Neuronal stem cell (in vitro differentiated cells): ENCODE measurements around the gene GCHFR.

Experiments
- DNase-seq: peaks from one replicate; pipeline ENCODE4 v3.0.0-alpha.2; 2013; ENCODE audit warnings: low spot score
- H2AFZ ChIP-seq: one replicate; pipeline ENCODE4 v1.6.1; 2013; ENCODE audit warnings: mild to moderate bottlenecking, low read length, inconsistent platforms
- H2AK5ac ChIP-seq: 2 replicates; pipeline ENCODE4 v1.6.1; 2013; ENCODE audit warnings: low read depth, mild to moderate bottlenecking, inconsistent platforms, low read length, moderate library complexity, mixed read lengths
- H2BK120ac ChIP-seq: 2 replicates; pipeline ENCODE4 v1.6.1; 2013; ENCODE audit warnings: low read depth, mild to moderate bottlenecking, inconsistent platforms, low read length, moderate library complexity, mixed read lengths
- H2BK12ac ChIP-seq: one replicate; pipeline ENCODE4 v1.6.1; 2013; ENCODE audit warnings: low read length, inconsistent platforms
- H2BK15ac ChIP-seq: 2 replicates; pipeline ENCODE4 v1.6.1; 2013; ENCODE audit warnings: mild to moderate bottlenecking, low read length, inconsistent platforms, mixed read lengths
- H2BK5ac ChIP-seq: one replicate; pipeline ENCODE4 v1.6.1; 2013; ENCODE audit warnings: inconsistent platforms, mild to moderate bottlenecking, low read length, moderate library complexity
- H3K14ac ChIP-seq: one replicate; pipeline ENCODE4 v1.6.1; 2013; ENCODE audit warnings: low read length, inconsistent platforms
- H3K18ac ChIP-seq: 2 replicates; pipeline ENCODE4 v1.6.1; 2013; ENCODE audit warnings: low read length, inconsistent platforms
- H3K23ac ChIP-seq: 2 replicates; pipeline ENCODE4 v1.6.1; 2013; ENCODE audit warnings: low read depth, mild to moderate bottlenecking, mixed read lengths, low read length, inconsistent platforms; ENCODE audit not compliant: poor library complexity
- H3K27ac ChIP-seq: replicated peaks from 3 replicates; pipeline ENCODE4 v1.5.1; 2013; ENCODE audit warnings: low read length, inconsistent platforms
- H3K27me3 ChIP-seq, 3 experiments: 2 replicates each; pipeline ENCODE4 v1.6.1; 2013; ENCODE audit warnings: low read length in 3 of 3, mild to moderate bottlenecking in 2 of 3, inconsistent platforms in 1 of 3, low read depth in 1 of 3, mixed read lengths in 1 of 3, moderate library complexity in 1 of 3; ENCODE audit not compliant: control insufficient read depth in 3 of 3, insufficient read depth in 3 of 3
- H3K36me3 ChIP-seq, 2 donors: replicated peaks in 1 of 2; 2 replicates each; pipeline ENCODE4 v1.6.1; 2013; ENCODE audit warnings: low read length in 2 of 2; ENCODE audit not compliant: control insufficient read depth in 2 of 2, insufficient read depth in 2 of 2
- H3K4ac ChIP-seq: 2 replicates; pipeline ENCODE4 v1.6.1; 2013; ENCODE audit warnings: inconsistent platforms, mild to moderate bottlenecking, low read length, moderate library complexity
- H3K4me1 ChIP-seq, 2 donors: 1 replicate in 1 of 2; 2 replicates in 1 of 2; pipeline ENCODE4 v1.6.1; 2013; ENCODE audit warnings: low read length in 2 of 2, low read depth in 1 of 2; ENCODE audit not compliant: control insufficient read depth in 2 of 2, insufficient read depth in 1 of 2
- H3K4me2 ChIP-seq: one replicate; pipeline ENCODE4 v1.6.1; 2013; ENCODE audit warnings: mild to moderate bottlenecking, low read length, inconsistent platforms; ENCODE audit not compliant: insufficient read depth, poor library complexity, severe bottlenecking
- H3K4me3 ChIP-seq, 2 donors: 2 replicates each; pipeline ENCODE4 v1.5.1; 2013; ENCODE audit warnings: low read length in 2 of 2, mild to moderate bottlenecking in 2 of 2, inconsistent platforms in 1 of 2, moderate library complexity in 1 of 2
- H3K79me1 ChIP-seq: one replicate; pipeline ENCODE4 v1.6.1; 2013; ENCODE audit warnings: low read depth, mild to moderate bottlenecking, inconsistent platforms, low read length, moderate library complexity
- H3K9ac ChIP-seq: one replicate; pipeline ENCODE4 v1.6.1; 2013; ENCODE audit warnings: mild to moderate bottlenecking, low read depth, low read length, inconsistent platforms; ENCODE audit not compliant: poor library complexity
- H3K9me3 ChIP-seq, 2 donors: replicated peaks in 1 of 2; 2 replicates each; pipeline versions ENCODE3 to v1.6.1; 2013; ENCODE audit warnings: low read length in 2 of 2, mild to moderate bottlenecking in 2 of 2, inconsistent platforms in 1 of 2, low read depth in 1 of 2, mixed read lengths in 1 of 2, moderate library complexity in 1 of 2; ENCODE audit not compliant: control insufficient read depth in 2 of 2, insufficient read depth in 1 of 2
- H4K8ac ChIP-seq: one replicate; pipeline ENCODE4 v1.6.1; 2013; ENCODE audit warnings: low read depth, mild to moderate bottlenecking, inconsistent platforms, low read length, moderate library complexity
- H4K91ac ChIP-seq: one replicate; pipeline ENCODE4 v1.6.1; 2013; ENCODE audit warnings: low read length, low read depth, mild to moderate bottlenecking, inconsistent platforms; ENCODE audit not compliant: poor library complexity
- WGBS, 2 donors: extraction: QIAGEN DNeasy Blood & Tissue Kit; methylation state at CpG; one replicate each; pipeline ENCODE4 v1.1.7; 2013; ENCODE audit warnings: missing lambda C conversion rate in 2 of 2, mixed read lengths in 1 of 2; ENCODE audit not compliant: insufficient read length in 2 of 2, insufficient replicate concordance in 1 of 2; ENCODE audit errors: extremely low coverage in 2 of 2; 5-methylcytosine and 5-hydroxymethylcytosine counted together

Gene GCHFR

GRCh38 chr15:40790718-40791117, 26.9 kb downstream of the GCHFR start:
- Histone ChIP-seq H2BK120ac (no peak overlapping the region), H2AFZ (no peak overlapping the region), H3K4me3 (no peak overlapping the region), H3K27ac (no peak overlapping the region), H2BK15ac (no peak overlapping the region), H3K4me2 (no peak overlapping the region), H4K91ac (no peak overlapping the region), H2BK5ac (no peak overlapping the region), H3K9ac (no peak overlapping the region), H3K18ac (no peak overlapping the region), H3K23ac (no peak overlapping the region), H3K36me3 (peaks cover 0 to 12% of the 10 kb centered on the region in 2 donors), H3K27me3 (no peaks in the 10 kb centered on the region), H3K9me3 (no peaks in the 10 kb centered on the region), H4K8ac (no peak overlapping the region), H3K79me1 (peaks cover 1% of the 10 kb centered on the region), H2BK12ac (no peak overlapping the region), H2AK5ac (no peak overlapping the region), H3K14ac (no peak overlapping the region), H3K4ac (no peak overlapping the region), H3K4me1 (peaks cover 0 to 2% of the 10 kb centered on the region in 2 donors)
- WGBS, 2 donors: no CpG with 5 or more reads among the region's 3 CpGs
- DNase-seq: no peak

- no peak overlapping the region for H2AFZ ChIP-seq
- no peak overlapping the region for H3K14ac ChIP-seq
- H2BK12ac ChIP-seq: no peak overlapping the region
- H3K23ac ChIP-seq: no peak overlapping the region
- H3K18ac ChIP-seq: no peak overlapping the region
- H4K91ac ChIP-seq: no peak overlapping the region
- H3K27ac ChIP-seq: no peak overlapping the region
- H3K36me3 ChIP-seq: peaks cover 0 to 12% of the 10 kb centered on the region in 2 donors
- no peak overlapping the region for H2BK15ac ChIP-seq
- H3K4me2 ChIP-seq: no peak overlapping the region
- no peak overlapping the region for H2AK5ac ChIP-seq
- DNase-seq: no peak
- no peaks in the 10 kb centered on the region for H3K27me3 ChIP-seq
- H2BK5ac ChIP-seq: no peak overlapping the region
- no peak overlapping the region for H3K4me3 ChIP-seq
- no peak overlapping the region for H2BK120ac ChIP-seq
- H4K8ac ChIP-seq: no peak overlapping the region
- H3K4ac ChIP-seq: no peak overlapping the region
- H3K4me1 ChIP-seq: peaks cover 0 to 2% of the 10 kb centered on the region in 2 donors
- no peak overlapping the region for H3K9ac ChIP-seq
- no CpG with 5 or more reads among the region's 3 CpGs for WGBS, 2 donors
- H3K79me1 ChIP-seq: peaks cover 1% of the 10 kb centered on the region
- H3K9me3 ChIP-seq: no peaks in the 10 kb centered on the region
These were observed 28.5 kb downstream of the GCHFR start for GRCh38 chr15:40792394-40792793.

- H3K36me3 ChIP-seq: peaks cover 0 to 12% of the 10 kb centered on the region in 2 donors
- no peaks in the 10 kb centered on the region for H3K27me3 ChIP-seq
- H2BK120ac ChIP-seq: no peak overlapping the region
- H3K4ac ChIP-seq: no peak overlapping the region
- no peak overlapping the region for H4K8ac ChIP-seq
- no peak overlapping the region for H2BK12ac ChIP-seq
- no peak overlapping the region for H3K4me3 ChIP-seq
- no peak overlapping the region for H3K18ac ChIP-seq
- H3K23ac ChIP-seq: no peak overlapping the region
- H3K79me1 ChIP-seq: no peaks in the 10 kb centered on the region
- no peak overlapping the region for H2BK15ac ChIP-seq
- no peaks in the 10 kb centered on the region for H3K9me3 ChIP-seq
- H2BK5ac ChIP-seq: no peak overlapping the region
- no peak overlapping the region for H3K4me2 ChIP-seq
- DNase-seq: no peak
- no peak overlapping the region for H2AFZ ChIP-seq
- H4K91ac ChIP-seq: no peak overlapping the region
- WGBS, 2 donors: no CpG with 5 or more reads among the region's 9 CpGs
- H3K4me1 ChIP-seq: peaks cover under 1 to 4% of the 10 kb centered on the region in 2 donors
- H3K14ac ChIP-seq: no peak overlapping the region
- H3K9ac ChIP-seq: no peak overlapping the region
- H2AK5ac ChIP-seq: no peak overlapping the region
- H3K27ac ChIP-seq: no peak overlapping the region
These were observed 29.5 kb downstream of the GCHFR start for GRCh38 chr15:40793216-40793989.

- Histone ChIP-seq H3K79me1 (no peaks in the 10 kb centered on the region), H2AK5ac (no peak overlapping the region), H3K9me3 (no peaks in the 10 kb centered on the region), H3K18ac (no peak overlapping the region), H3K9ac (no peak overlapping the region), H3K4ac (no peak overlapping the region), H2BK5ac (no peak overlapping the region), H2BK120ac (no peak overlapping the region), H3K4me2 (no peak overlapping the region), H4K91ac (no peak overlapping the region), H3K4me3 (no peak overlapping the region), H2AFZ (no peak overlapping the region), H2BK12ac (no peak overlapping the region), H3K4me1 (peaks cover 2 to 10% of the 10 kb centered on the region in 2 donors), H2BK15ac (no peak overlapping the region), H3K27me3 (no peaks in the 10 kb centered on the region), H4K8ac (no peak overlapping the region), H3K14ac (no peak overlapping the region), H3K27ac (no peak overlapping the region), H3K23ac (no peak overlapping the region), H3K36me3 (peaks cover 0 to 8% of the 10 kb centered on the region in 2 donors)
- DNase-seq: no peak
- WGBS, 2 donors: no CpG with 5 or more reads among the region's 2 CpGs
These were observed 32.2 kb downstream of the GCHFR start for GRCh38 chr15:40796041-40796440.
